Epithelial cell of esophagus (primary cell): ENCODE results near the gene DNAJB8.

Experiments
- DNase-seq: peaks from one replicate; pipeline ENCODE4 v3.0.0; 2010; ENCODE audit warnings: low read depth
- H3K4me3 ChIP-seq: 2 replicates; pipeline ENCODE4 v1.5.1; 2011; ENCODE audit warnings: mild to moderate bottlenecking, low read length, control low read depth
- TF ChIP-seq, protein P1 (sequence below): IDR thresholded peaks from 2 replicates; pipeline ENCODE4 v1.5.1; 2011; ENCODE audit warnings: low read depth, mild to moderate bottlenecking, low read length, control low read depth, inconsistent platforms; ENCODE audit not compliant: insufficient read depth; ENCODE audit errors: missing control alignments

The DNAJB8 gene

DNA sequence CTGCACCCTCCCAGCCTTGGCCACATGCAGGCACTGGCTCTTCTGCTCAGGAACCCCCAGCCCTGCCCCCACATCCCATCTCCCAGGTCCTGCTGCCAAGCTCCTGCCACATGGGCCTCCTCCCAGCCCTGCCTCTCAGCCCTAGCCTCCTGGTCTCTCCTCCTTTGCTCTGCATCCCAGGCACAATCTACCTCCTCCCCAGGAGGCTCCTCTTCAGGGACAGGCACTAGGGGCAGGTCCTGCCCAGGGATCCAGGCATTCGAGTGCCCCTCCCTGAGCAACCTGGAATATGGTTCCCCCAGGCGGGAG, 12.4 kb downstream of the DNAJB8 start:
- TF ChIP-seq, protein P1, sequence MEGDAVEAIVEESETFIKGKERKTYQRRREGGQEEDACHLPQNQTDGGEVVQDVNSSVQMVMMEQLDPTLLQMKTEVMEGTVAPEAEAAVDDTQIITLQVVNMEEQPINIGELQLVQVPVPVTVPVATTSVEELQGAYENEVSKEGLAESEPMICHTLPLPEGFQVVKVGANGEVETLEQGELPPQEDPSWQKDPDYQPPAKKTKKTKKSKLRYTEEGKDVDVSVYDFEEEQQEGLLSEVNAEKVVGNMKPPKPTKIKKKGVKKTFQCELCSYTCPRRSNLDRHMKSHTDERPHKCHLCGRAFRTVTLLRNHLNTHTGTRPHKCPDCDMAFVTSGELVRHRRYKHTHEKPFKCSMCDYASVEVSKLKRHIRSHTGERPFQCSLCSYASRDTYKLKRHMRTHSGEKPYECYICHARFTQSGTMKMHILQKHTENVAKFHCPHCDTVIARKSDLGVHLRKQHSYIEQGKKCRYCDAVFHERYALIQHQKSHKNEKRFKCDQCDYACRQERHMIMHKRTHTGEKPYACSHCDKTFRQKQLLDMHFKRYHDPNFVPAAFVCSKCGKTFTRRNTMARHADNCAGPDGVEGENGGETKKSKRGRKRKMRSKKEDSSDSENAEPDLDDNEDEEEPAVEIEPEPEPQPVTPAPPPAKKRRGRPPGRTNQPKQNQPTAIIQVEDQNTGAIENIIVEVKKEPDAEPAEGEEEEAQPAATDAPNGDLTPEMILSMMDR = no peak
- H3K4me3 ChIP-seq = no peak overlapping the region
- DNase-seq = no peak

DNA sequence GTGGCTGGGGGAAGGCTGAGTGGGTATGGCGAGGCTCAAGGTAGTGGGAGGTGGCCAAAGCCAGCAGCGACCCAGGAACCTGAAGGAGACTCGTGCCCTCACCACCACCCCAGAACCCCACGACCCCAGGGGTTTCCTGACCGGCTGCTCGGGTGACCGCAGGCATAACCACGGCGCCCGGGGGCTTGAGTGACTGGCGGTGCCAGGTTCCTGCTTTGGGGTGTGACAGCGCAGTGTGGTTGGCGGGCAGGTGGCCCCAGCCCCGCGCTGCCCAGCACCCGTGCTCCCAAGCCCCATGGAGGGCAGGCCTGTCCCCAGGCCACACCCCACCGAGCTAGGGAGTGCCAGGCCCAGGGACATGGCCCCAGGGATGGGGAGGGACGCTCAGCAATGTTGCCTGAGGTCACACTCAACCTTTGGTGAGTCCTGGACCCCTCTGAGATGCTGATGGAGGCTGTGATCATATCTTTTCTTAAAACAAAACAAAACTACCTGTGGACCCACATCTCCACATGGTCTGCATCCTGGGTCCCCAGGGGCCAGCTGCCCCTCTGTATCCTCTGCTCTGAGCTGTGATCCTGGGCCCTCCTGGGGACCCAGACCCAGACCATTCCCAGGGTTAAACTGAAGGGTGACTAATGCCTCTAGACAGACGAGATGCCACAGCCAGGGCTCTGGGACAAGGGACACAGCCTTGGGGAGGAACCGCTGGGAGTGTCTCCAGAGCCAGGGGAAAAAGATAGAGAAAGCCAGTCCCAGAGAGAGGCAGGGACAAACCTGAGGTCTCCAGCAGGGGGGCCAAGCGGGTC, 13.0 kb downstream of the DNAJB8 start:
- TF ChIP-seq, protein P1 = no peak

DNA sequence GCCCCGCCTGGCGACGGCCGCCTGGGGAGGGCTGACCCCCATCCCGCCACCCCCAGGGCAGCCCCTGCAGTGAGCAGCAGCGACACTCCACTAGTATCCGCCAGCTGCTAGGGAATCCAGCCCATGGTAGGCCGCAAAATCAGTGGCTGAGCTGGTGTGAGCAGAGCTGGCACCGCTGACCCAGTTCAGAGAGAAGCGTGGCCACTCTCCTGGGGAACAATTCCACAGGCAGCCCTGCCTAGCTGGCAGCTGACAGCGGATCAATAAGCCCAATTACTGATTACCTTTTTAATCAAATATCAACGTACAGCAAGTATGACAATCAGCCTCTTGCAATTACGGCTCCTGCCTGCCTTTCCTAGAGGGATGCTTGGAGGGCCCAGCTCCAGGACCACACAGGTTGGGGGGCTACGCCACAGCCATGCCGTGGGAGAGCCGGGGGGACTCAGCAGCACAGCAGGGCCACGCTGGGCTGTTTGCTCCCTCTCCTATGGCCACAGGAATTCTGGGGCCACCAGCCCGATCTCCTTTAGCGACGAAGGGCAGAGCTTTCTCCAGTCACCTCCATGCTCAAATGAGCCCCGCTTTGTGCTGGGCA, 13.9 kb downstream of the DNAJB8 start:
- no peak for DNase-seq
- TF ChIP-seq, protein P1 = no peak
- no peak overlapping the region for H3K4me3 ChIP-seq

More for the DNA sequence above, 13.0 kb downstream of the DNAJB8 start:
- no peak for DNase-seq
- H3K4me3 ChIP-seq = no peak overlapping the region

DNA sequence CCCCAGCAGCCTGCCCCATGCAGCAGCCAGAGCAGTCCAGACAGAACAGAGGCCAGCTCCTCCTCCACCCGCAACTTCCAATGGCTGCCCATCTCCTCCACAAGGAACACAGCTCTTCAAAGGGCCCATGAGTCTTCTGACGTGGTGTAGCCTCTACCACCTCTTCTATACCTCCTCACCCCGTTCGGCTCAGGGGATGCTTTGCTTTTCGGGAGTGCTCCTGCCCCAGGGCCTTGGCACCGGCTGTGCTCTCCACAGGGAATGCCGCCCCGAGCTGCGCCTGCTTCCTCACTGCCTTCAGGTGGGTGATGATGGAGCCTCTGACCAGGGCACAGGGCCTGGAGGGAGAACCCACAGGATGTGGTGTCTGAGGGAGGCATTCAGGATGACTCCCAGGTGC, 14.6 kb downstream of the DNAJB8 start:
- no peak overlapping the region for H3K4me3 ChIP-seq
- DNase-seq = no peak
- TF ChIP-seq, protein P1 = no peak

DNA sequence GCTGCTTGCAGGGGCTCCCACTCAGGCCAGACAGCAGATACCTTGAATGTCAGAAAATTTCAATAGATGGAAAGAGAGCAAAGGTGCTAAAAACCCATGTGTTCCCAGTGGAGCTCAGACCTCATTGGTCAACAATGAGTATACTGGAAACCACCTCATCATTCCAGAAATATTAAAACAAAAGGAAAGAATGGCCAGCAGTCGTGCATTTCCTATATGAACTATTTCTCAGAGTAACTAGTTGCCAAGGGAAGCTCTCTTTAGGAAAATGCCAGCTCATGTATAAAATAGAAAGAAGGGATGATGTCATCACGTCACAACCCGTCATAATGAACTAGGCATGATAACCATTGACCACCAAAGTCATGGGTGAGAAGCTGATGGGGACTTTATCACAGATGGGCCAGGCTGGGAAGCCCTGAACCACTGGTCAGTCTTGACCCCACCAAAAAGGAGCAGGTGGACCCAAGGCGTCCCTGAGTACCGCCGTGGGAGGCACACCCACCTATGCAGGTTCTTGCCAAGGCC, 17.5 kb downstream of the DNAJB8 start:
- no peak overlapping the region for H3K4me3 ChIP-seq
- TF ChIP-seq, protein P1 = no peak
- DNase-seq = no peak

DNA sequence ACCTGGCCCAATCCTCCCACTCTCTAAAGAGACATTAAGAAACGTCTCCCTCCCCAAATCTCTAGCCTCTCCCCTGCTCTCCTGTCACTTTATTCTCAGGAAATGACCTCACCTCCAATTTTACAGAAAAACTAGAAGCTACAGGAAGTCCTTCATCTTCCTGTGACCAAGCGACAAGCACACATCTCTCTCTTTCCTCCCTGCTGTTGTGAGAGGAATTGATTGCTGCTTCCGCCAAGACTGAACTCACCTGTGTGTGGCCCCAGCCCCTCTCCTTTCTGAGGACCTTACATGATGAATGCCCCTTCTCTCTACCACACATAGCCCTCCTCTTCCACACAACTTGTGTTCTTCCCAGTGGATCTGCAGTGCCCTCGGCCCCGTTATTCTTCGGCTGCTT, 18.2 kb downstream of the DNAJB8 start:
- no peak overlapping the region for H3K4me3 ChIP-seq
- TF ChIP-seq, protein P1 = no peak
- no peak for DNase-seq
